H1 (cell line): ENCODE data around the gene ZBTB46. TPM values are rescaled to one million over a fixed set of nuclear protein-coding genes. Genes with fewer than 3 reads are reported as not detected.

ENCODE experiments used
- CTCF ChIA-PET: fragments of 300-600 bp; sonication (Branson Sonifier 250); formaldehyde crosslinking; loops from one replicate; lab custom pipeline; 2021; ENCODE audit not compliant: partially characterized antibody; lab: Charles Lee
- POLR2A ChIA-PET: fragments of 300-600 bp; sonication (Branson Sonifier 250); formaldehyde crosslinking; loops from one replicate; lab custom pipeline; 2021; ENCODE audit warnings: inconsistent platforms; ENCODE audit not compliant: partially characterized antibody; lab: Charles Lee
- DNase-seq, 2 experiments: peaks; one replicate each; pipeline versions ENCODE4 v3.0.0 to v3.0.0-alpha.2; 2010 to 2022; ENCODE audit warnings: low spot score in 2 of 2, low read depth in 1 of 2, mixed read lengths in 1 of 2
- FAIRE-seq: peaks from 2 replicates; lab custom pipeline; 2011; peaks lifted over from hg19 to GRCh38; lab: Jason Lieb, UNC
- H2AFZ ChIP-seq: 2 replicates; pipeline ENCODE4 v1.8.1; 2012; ENCODE audit warnings: low read length, inconsistent platforms
- H2AK5ac ChIP-seq: 2 replicates; pipeline ENCODE4 v1.6.1; 2013; ENCODE audit warnings: low read depth, low read length
- H2BK120ac ChIP-seq: replicated peaks from 2 replicates; pipeline ENCODE3; 2013; ENCODE audit warnings: low read depth, low read length, inconsistent platforms
- H2BK12ac ChIP-seq: 2 replicates; pipeline ENCODE4 v1.6.1; 2013; ENCODE audit warnings: low read depth, low read length
- H2BK15ac ChIP-seq: 2 replicates; pipeline ENCODE4 v1.6.1; 2013; ENCODE audit warnings: low read length
- H2BK20ac ChIP-seq: 2 replicates; pipeline ENCODE4 v1.6.1; 2013; ENCODE audit warnings: low read length
- H2BK5ac ChIP-seq: 2 replicates; pipeline ENCODE4 v1.6.1; 2013; ENCODE audit warnings: low read depth, low read length
- H3K14ac ChIP-seq: 2 replicates; pipeline ENCODE4 v1.6.1; 2013; ENCODE audit warnings: inconsistent platforms; ENCODE audit not compliant: insufficient read length
- H3K18ac ChIP-seq: 2 replicates; pipeline ENCODE4 v1.6.1; 2013; ENCODE audit warnings: low read length; ENCODE audit errors: extremely low read depth
- H3K23ac ChIP-seq: 2 replicates; pipeline ENCODE4 v1.6.1; 2013; ENCODE audit warnings: inconsistent platforms; ENCODE audit not compliant: insufficient read length
- H3K23me2 ChIP-seq: 2 replicates; pipeline ENCODE4 v1.6.1; 2013; ENCODE audit warnings: low read depth, low read length
- H3K27ac ChIP-seq: 2 replicates; pipeline ENCODE4 v1.6.1; 2011; ENCODE audit warnings: low read depth, low read length, inconsistent platforms
- H3K27me3 ChIP-seq, 4 experiments: replicated peaks in 1 of 4; 1 replicate in 1 of 4; 2 replicates in 3 of 4; pipeline versions ENCODE4 v1.6.1 to v1.8.1; 2011 to 2013; ENCODE audit warnings: low read length in 3 of 4, mild to moderate bottlenecking in 3 of 4, inconsistent platforms in 2 of 4, mixed read lengths in 2 of 4, moderate library complexity in 1 of 4; ENCODE audit not compliant: control insufficient read depth in 3 of 4, insufficient read depth in 3 of 4; ENCODE audit errors: extremely low read depth in 1 of 4
- H3K36me3 ChIP-seq, 4 experiments: 2 replicates each; pipeline versions ENCODE4 v1.6.1 to v1.8.1; 2011 to 2013; ENCODE audit warnings: mild to moderate bottlenecking in 4 of 4, low read length in 3 of 4, moderate library complexity in 2 of 4, control low read depth in 1 of 4, inconsistent platforms in 1 of 4; ENCODE audit not compliant: insufficient read depth in 4 of 4, control insufficient read depth in 2 of 4
- H3K4ac ChIP-seq: replicated peaks from 2 replicates; pipeline ENCODE3; 2013; ENCODE audit warnings: low read length, low read depth, mixed read lengths, inconsistent platforms; ENCODE audit not compliant: insufficient read length
- H3K4me1 ChIP-seq, 4 experiments: replicated peaks in 1 of 4; 1 replicate in 1 of 4; 2 replicates in 3 of 4; pipeline versions ENCODE4 v1.6.1 to v1.8.1; 2011 to 2013; ENCODE audit warnings: low read length in 3 of 4, inconsistent platforms in 2 of 4, mixed read lengths in 1 of 4; ENCODE audit not compliant: insufficient read depth in 4 of 4, control insufficient read depth in 3 of 4
- H3K4me2 ChIP-seq, 2 experiments: 2 replicates each; pipeline versions ENCODE4 v1.6.1 to v1.8.1; 2011 to 2013; ENCODE audit warnings: low read depth in 2 of 2, low read length in 2 of 2, control low read depth in 1 of 2, inconsistent platforms in 1 of 2, mild to moderate bottlenecking in 1 of 2; ENCODE audit not compliant: insufficient read depth in 1 of 2
- H3K4me3 ChIP-seq, 4 experiments: fragments of 200-600, 300-600 bp in 1 of 4; sonication (generic), shearing (Covaris generic), sonication (Bioruptor Twin) in 1 of 4; 2 replicates each; pipeline versions ENCODE4 v1.5.1 to v1.8.1; 2011 to 2016; ENCODE audit warnings: low read length in 4 of 4, low read depth in 3 of 4, control low read depth in 2 of 4, inconsistent platforms in 2 of 4, mild to moderate bottlenecking in 2 of 4, mixed read lengths in 1 of 4, moderate library complexity in 1 of 4; ENCODE audit not compliant: insufficient read depth in 2 of 4; ENCODE audit errors: extremely low read depth in 1 of 4
- H3K56ac ChIP-seq: replicated peaks from 2 replicates; pipeline ENCODE3; 2013; ENCODE audit warnings: low read depth, mild to moderate bottlenecking, mixed read lengths, low read length, inconsistent platforms; ENCODE audit not compliant: insufficient read length
- H3K79me1 ChIP-seq: 2 replicates; pipeline ENCODE4 v1.6.1; 2013; ENCODE audit warnings: low read depth, low read length, control low read depth
- H3K79me2 ChIP-seq, 2 experiments: 2 replicates each; pipeline versions ENCODE4 v1.6.1 to v1.8.1; 2012 to 2013; ENCODE audit warnings: low read length in 2 of 2, mild to moderate bottlenecking in 2 of 2, inconsistent platforms in 1 of 2; ENCODE audit not compliant: insufficient read depth in 2 of 2, control insufficient read depth in 1 of 2
- H3K9ac ChIP-seq, 4 experiments: replicated peaks in 1 of 4; 1 replicate in 1 of 4; 2 replicates in 3 of 4; pipeline versions ENCODE4 v1.6.1 to v1.8.1; 2011 to 2013; ENCODE audit warnings: low read depth in 3 of 4, low read length in 3 of 4, control low read depth in 2 of 4, mild to moderate bottlenecking in 2 of 4, moderate library complexity in 2 of 4, inconsistent platforms in 1 of 4; ENCODE audit errors: extremely low read depth in 1 of 4
- H3K9me3 ChIP-seq, 2 experiments: 2 replicates each; pipeline versions ENCODE4 v1.6.1 to v1.8.1; 2012 to 2013; ENCODE audit warnings: mild to moderate bottlenecking in 2 of 2, moderate library complexity in 2 of 2, control low read depth in 1 of 2, inconsistent platforms in 1 of 2, low read depth in 1 of 2, low read length in 1 of 2, mixed read lengths in 1 of 2; ENCODE audit not compliant: insufficient read depth in 2 of 2
- H4K20me1 ChIP-seq, 2 experiments: replicated peaks in 1 of 2; 2 replicates each; pipeline versions ENCODE3 to v1.8.1; 2011 to 2013; ENCODE audit warnings: inconsistent platforms in 2 of 2, low read length in 2 of 2, mild to moderate bottlenecking in 1 of 2; ENCODE audit not compliant: insufficient read depth in 2 of 2, control insufficient read depth in 1 of 2
- H4K5ac ChIP-seq: 2 replicates; pipeline ENCODE4 v1.6.1; 2013; ENCODE audit warnings: low read length, low read depth, mixed read lengths, inconsistent platforms; ENCODE audit not compliant: insufficient read length
- H4K8ac ChIP-seq: 2 replicates; pipeline ENCODE4 v1.8.0; 2013; ENCODE audit warnings: mild to moderate bottlenecking, moderate library complexity, low read length, inconsistent platforms; ENCODE audit not compliant: insufficient read depth; ENCODE audit errors: extremely low read depth
- H4K91ac ChIP-seq: replicated peaks from 2 replicates; pipeline ENCODE3; 2013; ENCODE audit warnings: low read length, mixed read lengths, inconsistent platforms; ENCODE audit not compliant: insufficient read length
- ATF2 ChIP-seq: IDR thresholded peaks from 2 replicates; pipeline ENCODE4 v1.6.1; 2012; ENCODE audit warnings: low read length, inconsistent platforms
- BACH1 ChIP-seq: IDR thresholded peaks from 2 replicates; pipeline ENCODE4 v1.6.1; 2012; ENCODE audit warnings: low read length, improper control_type of control experiment
- BRCA1 ChIP-seq: IDR thresholded peaks from 2 replicates; pipeline ENCODE4 v1.6.1; 2012; ENCODE audit warnings: low read depth, low read length, improper control_type of control experiment
- CREB1 ChIP-seq: IDR thresholded peaks from 2 replicates; pipeline ENCODE4 v1.6.1; 2012; ENCODE audit warnings: inconsistent platforms
- GTF2F1 ChIP-seq: IDR thresholded peaks from 2 replicates; pipeline ENCODE4 v1.6.1; 2012; ENCODE audit warnings: low read depth, low read length, improper control_type of control experiment, borderline replicate concordance
- JUND ChIP-seq: IDR thresholded peaks from 2 replicates; pipeline ENCODE4 v1.6.1; 2011; ENCODE audit warnings: mild to moderate bottlenecking, improper control_type of control experiment, low read length
- RXRA ChIP-seq: IDR thresholded peaks from 2 replicates; pipeline ENCODE4 v1.6.1; 2011; ENCODE audit warnings: low read depth, mild to moderate bottlenecking, low read length, moderate library complexity; ENCODE audit not compliant: insufficient read depth
- SIX5 ChIP-seq: IDR thresholded peaks from 2 replicates; pipeline ENCODE4 v1.6.1; 2011; ENCODE audit warnings: mild to moderate bottlenecking, low read depth, low read length
- SP2 ChIP-seq: IDR thresholded peaks from 2 replicates; pipeline ENCODE4 v1.6.1; 2012; ENCODE audit warnings: mild to moderate bottlenecking, low read length, inconsistent platforms
- TEAD4 ChIP-seq: IDR thresholded peaks from 2 replicates; pipeline ENCODE4 v1.6.1; 2012; ENCODE audit warnings: low read depth, low read length, inconsistent platforms, mixed read lengths
- ZNF274 ChIP-seq: IDR thresholded peaks from 2 replicates; pipeline ENCODE4 v1.7.0; 2012; ENCODE audit warnings: low read length, borderline replicate concordance; ENCODE audit errors: extremely low read depth
- WGBS, 2 experiments: shearing (Covaris generic) in 1 of 2; methylation state at CpG; one replicate each; pipeline versions ENCODE4 v1.1.6 to v1.1.7; 2013 to 2015; ENCODE audit warnings: low lambda C conversion rate in 2 of 2, mixed read lengths in 2 of 2, inconsistent platforms in 1 of 2, low coverage in 1 of 2, missing lambda C conversion rate in 1 of 2; ENCODE audit not compliant: insufficient replicate concordance in 2 of 2, insufficient coverage in 1 of 2, insufficient read length in 1 of 2; ENCODE audit errors: extremely low coverage in 1 of 2, missing lambda C conversion rate in 1 of 2; 5-methylcytosine and 5-hydroxymethylcytosine counted together
- polyA plus RNA-seq, 7 experiments: library from polyadenylated mRNA; depleted of rRNA in 3 of 7; stranded (reverse) in 5 of 7; unstranded in 2 of 7; fragments of >200 nt in 5 of 7; fragments of 200-250 nt in 2 of 7; gene quantifications; 1 replicate in 5 of 7; 2 replicates in 1 of 7; 4 replicates in 1 of 7; pipeline versions ENCODE4 v1.2.1 to v1.2.3, GENCODE V29; 2011 to 2013; ENCODE audit warnings: missing spikeins in 2 of 7, mixed read lengths in 2 of 7
- total RNA-seq: library from RNA; stranded (reverse); fragmentation: NEBNext Ultra II Directional; extraction: Animal tissue kit (Norgen Biotek cat#: 25700); gene quantifications from 2 replicates; pipeline ENCODE4 v1.2.1, GENCODE V29; 2021

Gene ZBTB46
- total and polyA plus RNA-seq, 2 of the 8 experiments (the other 6 are each of a cell fraction or from before 2014, with no cell fraction given) = 6.4 to 22.4 TPM

- H4K20me1 ChIP-seq = peaks cover 0 to 11% of the 10 kb centered on the region in 2 experiments
- H3K56ac ChIP-seq = no peak overlapping the region
- no peak overlapping the region for H4K5ac ChIP-seq
- no peak overlapping the region; the same call in 1 of the 2 replicates for H2AK5ac ChIP-seq
- no peak overlapping the region for H3K27ac ChIP-seq
- CTCF ChIA-PET = interaction anchor here (0.8 to 15.2 kb wide), 10 partner anchors 14 to 94 kb away, joined by 3 to 191 read pairs (median 4); partner anchors contain the start of gene TPD52L2
- POLR2A ChIA-PET = interaction anchor here (1.5 to 2.1 kb wide), 2 partner anchors 56 to 75 kb away, joined by 3 to 6 read pairs; partner anchors contain the start of gene TPD52L2
- WGBS, 2 experiments = 96% methylated on average over 57 of the region's 57 CpGs; no CpG with 5 or more reads in 1 of the 2 experiments
- no peaks in the 10 kb centered on the region for H3K23me2 ChIP-seq
- peaks cover 2 to 13% (median 7%) of the 10 kb centered on the region in 4 experiments; a peak in 4 of 8 replicates for H3K36me3 ChIP-seq
- no peaks in the 10 kb centered on the region for H3K27me3 ChIP-seq
- no peak overlapping the region for H3K4me3 ChIP-seq
- no peak overlapping the region for H4K91ac ChIP-seq
- H2BK15ac ChIP-seq = no peak overlapping the region
- H2BK20ac ChIP-seq = no peak overlapping the region
- H3K4me2 ChIP-seq = no peak overlapping the region
- H3K79me2 ChIP-seq = peaks cover 0 to 10% of the 10 kb centered on the region in 2 experiments; a peak in 1 of 4 replicates
- H2BK12ac ChIP-seq = 0 out of 2 replicates have a peak overlapping the region, but pooled peaks have one; percentile 27
- H3K9ac ChIP-seq = no peak overlapping the region
- no peak overlapping the region for H4K8ac ChIP-seq
- H3K9me3 ChIP-seq = no peaks in the 10 kb centered on the region
- no peak overlapping the region for H3K23ac ChIP-seq
- H3K18ac ChIP-seq = no peak overlapping the region
- H2AFZ ChIP-seq = no peak overlapping the region
- no peak for FAIRE-seq
- DNase-seq = no peak
- no peak overlapping the region for H3K4ac ChIP-seq
- no peak overlapping the region for H3K14ac ChIP-seq
- no peak overlapping the region for H2BK120ac ChIP-seq
- no peaks in the 10 kb centered on the region; a peak in 1 of 7 replicates for H3K4me1 ChIP-seq
- H3K79me1 ChIP-seq = peaks cover 6% of the 10 kb centered on the region
- no peak overlapping the region for H2BK5ac ChIP-seq
- TF ChIP-seq RXRA (no peak), CREB1 (no peak), SP2 (no peak), TEAD4 (no peak), ZNF274 (no peak), ATF2 (no peak), BRCA1 (no peak), SIX5 (no peak), GTF2F1 (no peak), JUND (no peak), BACH1 (no peak)
These were observed 41.1 kb downstream of the ZBTB46 start for GRCh38 chr20:63789836-63790571.
